ENCODE measurements around the gene P2RX3.

The P2RX3 gene

DNA sequence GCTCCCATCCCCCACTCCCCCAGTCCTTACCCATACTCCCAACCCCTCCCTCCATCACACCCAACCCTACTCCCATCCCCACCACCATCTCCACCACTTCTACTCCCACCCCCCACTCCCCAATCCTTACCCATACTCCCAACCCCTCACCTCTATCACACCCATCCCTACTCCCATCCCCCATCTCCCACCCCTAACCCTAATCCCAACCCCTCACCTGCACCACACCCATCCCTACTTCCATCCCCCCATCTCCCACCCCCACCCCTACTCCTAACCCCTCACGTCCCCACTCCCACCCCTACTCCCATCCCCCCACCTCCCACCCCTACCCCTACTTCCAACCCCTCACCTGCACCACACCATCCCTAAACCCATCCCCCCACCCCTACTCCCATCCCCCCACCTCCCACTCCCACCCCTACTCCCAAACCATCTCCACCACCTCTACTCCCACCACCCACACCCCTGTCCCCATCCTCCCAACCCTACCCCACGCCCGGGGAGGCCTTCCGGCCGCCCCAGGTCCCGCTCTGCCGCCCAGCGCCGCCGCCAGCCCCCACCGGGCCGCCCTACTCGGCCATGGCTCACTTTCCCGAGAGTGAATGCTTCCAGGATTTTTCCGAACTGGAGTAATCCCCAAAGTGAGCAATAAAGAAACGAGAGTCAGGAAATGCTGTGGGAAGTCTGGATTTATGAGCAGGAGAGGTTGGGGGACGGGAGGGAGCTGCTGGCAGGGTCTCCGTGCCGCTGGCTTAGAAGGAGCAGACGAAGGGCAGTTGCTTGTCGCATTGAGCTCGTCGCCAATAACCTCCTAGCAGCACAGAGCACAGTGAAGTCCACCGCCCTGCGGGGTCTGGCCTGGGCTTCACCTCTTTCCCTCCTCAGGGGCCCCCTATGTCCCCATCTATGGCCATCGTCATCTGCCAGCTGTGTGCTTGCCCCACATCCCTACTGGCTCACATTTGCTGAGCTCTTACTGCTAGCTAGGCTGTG is 38.2 kb downstream of the P2RX3 start:
- DNase-seq, result no peak

DNA sequence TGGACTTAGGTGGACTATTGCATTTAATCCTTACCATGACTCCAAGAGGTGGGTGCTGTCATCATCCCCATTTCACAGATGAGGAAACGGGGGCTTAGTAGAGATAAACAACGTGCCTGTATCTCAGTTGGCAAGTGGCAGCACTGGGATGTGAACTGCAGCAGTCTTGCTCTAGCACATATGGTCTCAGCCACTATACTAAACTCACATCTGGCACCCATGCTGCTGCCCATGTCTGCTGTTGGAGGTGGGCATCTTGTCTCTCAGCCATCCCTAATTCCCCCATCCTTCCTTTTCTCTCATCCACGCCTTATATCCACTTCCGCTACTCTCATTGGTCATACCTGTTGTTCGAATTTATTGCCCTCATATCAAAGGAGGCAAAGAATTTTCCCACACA is 39.0 kb downstream of the P2RX3 start:
- peak; percentile 67 for DNase-seq

DNA sequence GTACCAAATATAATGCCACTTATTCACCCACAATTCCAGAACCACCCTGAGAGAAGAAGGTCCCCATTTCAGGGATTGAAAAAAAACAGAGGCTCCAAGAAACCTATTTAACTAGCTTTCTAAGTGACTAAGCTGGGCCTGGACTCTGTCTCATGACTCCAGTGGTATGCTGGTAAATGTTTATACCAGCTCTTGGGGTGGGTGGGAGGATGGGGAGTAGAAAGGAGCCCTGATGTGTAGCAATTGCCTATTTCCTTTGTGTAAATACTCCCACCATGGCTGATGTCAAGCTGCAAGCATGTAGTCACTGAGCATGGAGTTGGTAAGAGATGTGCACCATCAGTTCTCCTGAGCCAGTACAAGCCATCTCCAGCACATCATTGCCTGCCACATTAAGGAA is 40.0 kb downstream of the P2RX3 start:
- DNase-seq, result no peak

DNA sequence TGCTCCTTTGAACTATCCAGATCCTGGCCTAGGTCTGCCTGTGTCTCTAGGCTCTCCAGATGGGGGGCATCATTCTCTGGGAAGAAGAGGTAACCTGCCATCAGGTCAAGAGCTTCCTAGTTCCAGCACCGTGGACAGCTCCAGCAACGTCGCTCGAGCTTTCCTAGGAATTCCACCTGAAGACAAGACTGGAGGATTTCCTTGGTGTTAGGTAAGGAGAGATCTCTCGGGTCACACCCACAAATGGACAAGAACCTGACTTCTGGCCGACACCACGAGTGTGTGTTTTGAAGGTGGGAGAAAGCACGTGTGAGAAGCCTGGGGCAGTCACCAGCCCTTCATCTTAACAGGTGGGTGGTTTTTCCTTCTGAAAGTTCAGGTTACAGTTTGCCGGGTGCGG is 41.6 kb downstream of the P2RX3 start:
- no peak for DNase-seq

DNA sequence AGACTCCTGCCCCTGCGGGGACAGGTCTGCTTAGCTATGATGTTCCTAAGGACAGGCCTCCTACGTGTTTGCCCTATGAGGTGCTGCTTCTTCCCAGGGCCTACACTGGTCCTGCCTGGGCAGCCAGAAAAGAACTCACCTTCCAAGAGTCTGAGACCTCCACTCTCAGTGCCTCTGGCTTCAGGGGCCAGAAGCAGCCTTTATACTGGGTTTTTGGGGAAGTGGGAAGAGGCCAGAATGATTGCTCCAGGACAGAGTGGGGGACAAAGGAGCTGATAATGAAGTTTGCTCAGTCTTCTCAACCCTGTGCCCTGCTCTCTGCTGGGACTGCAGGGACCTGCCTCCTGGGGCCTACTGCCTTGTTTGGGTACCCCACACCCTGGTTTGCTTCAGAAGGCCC is 42.8 kb downstream of the P2RX3 start, which contains the start of gene PRG3:
Gene PRG3 (minus strand): TSS at position 176 of the 400 bp plus-strand sequence. CDS start 442 bp downstream, outside the sequence.
- no peak for DNase-seq

DNA sequence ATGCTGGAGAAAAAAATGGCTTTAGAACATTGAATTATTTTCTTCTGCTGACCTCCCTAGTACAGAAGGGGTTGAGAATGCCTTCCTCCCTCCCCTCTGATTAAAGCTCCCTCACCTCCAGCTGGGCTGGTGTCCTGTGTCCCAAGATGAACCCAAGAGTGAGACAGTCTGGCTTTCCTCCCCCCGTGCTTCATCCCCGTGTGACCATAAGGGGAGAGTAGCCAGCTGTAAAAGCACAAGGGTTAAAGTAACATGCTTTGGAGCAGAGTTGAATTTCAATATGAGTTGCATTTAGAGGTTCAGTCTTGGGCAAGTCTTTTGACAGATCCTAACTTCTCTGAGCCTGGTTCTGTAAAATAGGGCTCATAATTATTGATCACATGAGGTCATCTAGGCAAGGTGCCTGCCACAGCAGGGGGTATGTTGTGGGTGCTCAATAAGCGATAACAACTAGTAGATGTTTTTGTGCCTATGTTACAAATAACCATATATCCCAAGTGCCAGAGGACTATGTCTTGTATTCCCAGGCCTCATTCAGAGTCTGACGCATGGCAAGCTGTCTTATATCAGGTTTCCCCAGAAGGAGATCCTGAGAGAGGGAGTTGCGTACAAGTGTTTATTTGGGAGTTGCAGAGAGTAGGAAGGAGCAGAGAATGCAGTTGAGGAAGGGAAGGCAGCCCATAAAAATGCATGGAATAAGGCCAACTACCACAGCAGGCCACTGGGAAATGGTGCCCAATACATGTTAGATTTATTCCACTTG is 48.2 kb downstream of the P2RX3 start:
- peak; percentile 88 for DNase-seq

DNA sequence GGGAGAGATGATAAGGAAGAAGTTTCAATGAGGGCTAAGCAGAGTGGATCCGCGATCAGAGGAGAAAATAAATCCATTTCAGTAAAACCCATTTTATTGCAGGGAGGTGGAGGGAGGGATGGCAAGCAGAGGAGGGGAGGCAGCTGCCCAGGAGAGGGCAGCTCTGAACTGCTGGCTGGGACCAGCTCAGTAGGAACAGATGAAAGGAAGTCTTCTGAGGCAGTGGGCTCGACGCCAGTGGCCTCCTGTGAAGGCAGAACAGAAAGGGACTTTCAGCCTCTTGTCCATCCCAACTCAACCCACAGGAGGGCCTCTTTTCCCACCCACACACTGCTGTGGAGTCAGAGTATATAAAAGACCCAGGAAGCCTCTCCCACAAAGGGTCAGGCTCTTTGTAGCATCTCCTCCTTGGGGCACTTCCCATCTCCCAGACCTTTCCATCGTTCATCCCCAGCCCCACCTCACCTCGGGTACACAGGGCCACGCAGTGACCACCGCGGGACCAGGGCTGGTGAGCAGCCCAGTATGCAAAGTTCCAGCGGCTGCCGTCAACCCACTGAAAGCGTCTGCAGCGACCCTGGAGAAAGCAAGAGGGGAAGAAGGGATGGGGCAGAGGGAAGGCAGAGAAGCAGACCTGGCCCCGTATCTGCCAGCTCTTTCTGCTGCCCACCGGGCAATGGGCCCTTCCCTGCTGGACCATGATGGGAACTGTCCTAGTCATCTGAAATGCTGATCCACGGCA is 49.3 kb downstream of the P2RX3 start:
- no peak for DNase-seq

DNA sequence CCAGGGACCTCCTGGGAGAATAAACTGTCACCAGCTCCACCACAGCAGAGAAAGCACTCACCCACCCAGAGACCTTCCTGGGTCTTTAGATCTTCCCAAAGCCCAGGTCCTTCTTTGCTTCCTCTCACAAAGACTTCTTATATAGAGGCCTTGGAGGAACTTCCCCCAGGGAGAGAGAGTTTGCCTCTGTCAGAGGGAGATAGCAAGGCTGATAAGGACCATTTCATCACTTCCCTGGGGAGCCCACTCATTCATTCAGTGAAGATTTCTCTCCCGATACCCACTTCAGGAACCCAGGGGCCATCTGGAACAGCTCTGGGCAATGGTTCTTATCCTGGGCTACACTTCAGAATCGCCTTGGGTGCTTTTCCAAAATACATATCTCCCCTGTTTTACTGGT is 52.4 kb downstream of the P2RX3 start, which contains the start of gene PRG2:
Gene PRG2 (minus strand): TSS at position 116 of the 400 bp plus-strand sequence. CDS start 706 bp downstream, outside the sequence.
- no peak for DNase-seq

DNA sequence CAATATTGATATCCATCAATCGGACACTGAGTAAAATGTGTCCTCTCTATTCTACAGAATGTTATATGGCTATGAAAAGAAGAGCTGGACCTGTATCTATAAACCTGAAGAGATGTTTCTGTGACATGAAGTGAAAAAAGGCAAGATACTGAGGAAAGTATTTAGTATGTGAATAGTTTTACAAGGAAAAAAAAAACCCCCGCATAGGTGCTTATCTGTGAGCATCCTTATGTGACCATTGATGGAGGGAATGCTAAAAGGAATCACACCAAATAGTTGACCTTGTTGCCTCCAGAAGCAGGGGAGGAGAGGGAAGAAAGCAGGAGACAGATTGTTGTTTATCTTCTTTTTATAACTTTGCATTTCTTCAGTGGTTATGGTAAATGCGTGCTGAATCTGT is 53.0 kb downstream of the P2RX3 start:
- DNase-seq, result no peak

DNA sequence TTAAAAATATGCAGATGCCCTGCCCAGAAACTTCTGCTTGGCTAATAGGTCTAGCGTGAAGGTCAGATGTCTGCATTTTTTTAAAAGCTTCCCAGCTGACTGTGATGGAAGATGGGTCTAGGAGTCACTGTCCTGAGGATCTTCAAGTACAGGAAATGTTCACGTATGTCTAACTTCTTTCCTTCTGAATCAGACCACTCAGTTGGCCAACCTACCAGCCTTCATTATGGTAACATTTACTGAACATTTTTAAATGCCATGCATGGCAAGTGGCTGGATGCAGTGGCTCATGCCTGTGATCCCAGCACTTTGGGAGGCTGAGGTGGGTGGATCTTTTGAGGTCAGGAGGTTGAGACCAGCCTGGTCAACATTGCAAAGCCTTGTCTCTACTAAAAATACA is 53.4 kb downstream of the P2RX3 start:
- DNase-seq, result no peak

DNA sequence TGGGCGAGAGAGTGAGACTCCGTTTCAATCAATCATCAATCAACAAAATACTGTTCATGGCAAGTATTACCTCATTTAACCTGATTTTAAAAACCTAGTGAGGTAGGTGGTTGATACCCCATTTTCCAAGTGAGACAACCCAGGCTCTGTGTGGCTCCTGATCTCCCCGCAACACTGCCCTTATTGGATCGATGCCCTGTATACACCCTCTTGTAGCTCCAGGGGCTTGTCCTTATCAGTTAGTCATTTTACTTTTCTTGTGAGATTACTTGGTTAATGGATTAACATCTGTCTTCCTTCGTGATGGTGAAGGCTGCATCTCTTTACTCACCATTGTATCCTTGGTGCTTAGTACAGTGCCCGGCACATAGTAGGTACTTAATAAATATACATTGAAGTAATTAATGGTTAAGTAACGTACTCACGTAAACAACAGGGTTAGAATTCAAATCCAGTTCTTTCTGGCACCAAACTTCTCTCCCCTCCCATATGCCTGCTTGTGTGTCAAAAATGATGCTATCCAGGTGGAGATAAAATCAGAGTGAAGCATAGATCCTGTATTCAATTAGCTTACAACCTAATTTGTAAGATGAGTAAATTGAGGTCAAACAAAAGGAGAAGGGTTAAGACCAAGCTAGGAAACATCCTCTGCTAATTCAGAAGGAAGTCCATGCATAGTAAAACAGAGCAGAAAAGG is 54.1 kb downstream of the P2RX3 start:
- DNase-seq, result no peak

DNA sequence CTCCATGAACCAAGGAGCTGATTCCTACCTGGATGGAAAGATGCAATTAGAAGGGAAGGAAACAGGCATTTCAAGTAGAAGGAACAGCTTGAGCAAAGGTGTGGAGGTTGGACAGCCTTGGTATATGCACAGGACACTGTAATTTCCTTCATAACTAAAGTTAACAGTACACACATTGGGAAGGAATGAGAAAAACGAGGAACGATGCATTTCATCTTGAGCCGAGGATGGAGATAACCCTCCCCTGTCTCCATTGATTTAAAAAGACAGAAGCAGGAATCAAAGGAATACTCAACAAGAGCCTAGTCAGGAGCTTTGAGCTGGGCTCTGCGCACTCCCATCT is 54.6 kb downstream of the P2RX3 start:
- DNase-seq, result no peak

DNA sequence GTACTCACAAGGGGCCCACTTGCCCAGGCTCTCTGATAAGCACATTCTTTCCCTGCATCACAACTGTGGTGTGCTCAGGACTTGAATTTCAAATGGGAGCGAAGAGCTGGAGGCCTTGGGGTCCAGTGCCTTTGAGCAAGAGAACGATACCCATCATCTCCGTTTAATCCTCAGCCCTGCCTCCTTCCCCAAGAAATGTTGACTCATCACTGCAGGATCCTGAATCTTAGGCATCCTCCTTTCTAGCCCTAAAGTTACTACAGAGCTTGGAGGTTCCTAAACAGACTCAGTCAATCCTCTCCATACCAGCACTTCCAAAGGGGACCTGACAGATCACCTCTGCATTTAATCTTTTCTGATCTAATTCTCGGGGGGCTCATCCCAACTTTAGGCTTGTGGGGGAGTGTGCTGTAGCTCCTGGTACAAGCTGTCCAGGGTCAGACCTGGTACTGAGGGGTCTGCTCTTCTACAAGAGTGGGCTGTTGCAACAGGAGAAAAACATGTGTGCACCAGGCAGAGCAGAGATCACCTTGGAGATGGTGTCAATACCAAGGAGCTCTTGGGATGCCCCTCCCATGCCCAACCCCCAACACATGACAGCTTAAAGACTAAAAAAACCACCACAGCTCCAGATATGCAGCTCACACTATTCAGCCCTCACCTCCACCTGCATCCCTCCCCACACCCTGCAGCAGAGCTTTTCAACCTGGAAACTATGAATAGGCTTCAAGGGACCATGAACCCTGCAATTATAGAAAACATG is 56.2 kb downstream of the P2RX3 start:
- no peak for DNase-seq

DNA sequence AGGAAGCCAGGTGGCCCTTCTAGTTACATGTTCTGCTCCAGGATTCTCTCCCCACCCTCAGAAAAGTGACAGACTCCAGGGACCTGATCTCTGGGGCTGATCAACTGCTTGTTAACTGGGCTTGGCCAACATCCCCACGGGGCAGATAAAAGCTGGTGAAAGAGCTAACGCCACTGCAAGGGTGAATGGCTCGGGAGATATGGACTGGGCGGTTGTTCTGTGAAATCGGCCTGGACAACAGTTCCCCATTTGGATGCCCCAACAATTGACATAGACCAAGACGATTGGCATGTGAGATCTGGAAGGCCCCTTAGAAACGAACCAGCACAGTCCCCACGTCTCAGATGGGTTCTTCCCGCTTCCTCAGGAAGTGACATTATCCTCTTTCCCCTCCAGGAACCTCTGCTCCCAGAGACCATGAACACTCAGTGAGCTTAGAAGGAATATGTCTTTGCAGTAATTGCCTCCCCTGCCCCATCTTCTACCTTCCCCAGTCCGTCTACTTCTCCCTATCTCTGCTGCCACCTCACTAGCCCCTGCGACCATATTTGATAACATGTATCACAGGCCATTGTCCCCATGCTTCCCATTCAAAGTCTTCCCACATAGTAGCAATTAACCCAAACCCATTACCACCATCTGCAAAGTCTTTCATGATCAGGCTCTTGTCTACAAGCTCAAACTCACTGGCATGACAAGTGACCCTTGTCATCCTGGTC is 57.9 kb downstream of the P2RX3 start:
- DNase-seq, result no peak

DNA sequence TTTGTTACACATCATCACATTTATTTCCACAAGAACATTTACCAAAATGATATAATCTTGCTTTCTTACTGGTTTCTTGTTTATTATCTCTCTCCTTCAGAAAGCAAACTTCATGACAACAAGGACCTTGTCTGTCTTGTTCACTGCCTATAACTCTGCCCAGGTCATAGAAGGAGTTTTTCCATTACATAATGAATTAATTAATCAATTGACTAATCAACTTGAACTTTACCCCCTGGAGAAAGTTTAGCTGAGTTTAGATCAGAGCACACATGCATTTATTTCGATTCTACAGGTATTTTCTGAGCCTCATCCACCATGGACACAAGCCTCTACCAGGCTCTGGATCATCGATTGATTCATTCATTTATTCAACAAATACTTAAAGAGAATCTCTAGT is 58.6 kb downstream of the P2RX3 start:
- DNase-seq, result no peak

DNA sequence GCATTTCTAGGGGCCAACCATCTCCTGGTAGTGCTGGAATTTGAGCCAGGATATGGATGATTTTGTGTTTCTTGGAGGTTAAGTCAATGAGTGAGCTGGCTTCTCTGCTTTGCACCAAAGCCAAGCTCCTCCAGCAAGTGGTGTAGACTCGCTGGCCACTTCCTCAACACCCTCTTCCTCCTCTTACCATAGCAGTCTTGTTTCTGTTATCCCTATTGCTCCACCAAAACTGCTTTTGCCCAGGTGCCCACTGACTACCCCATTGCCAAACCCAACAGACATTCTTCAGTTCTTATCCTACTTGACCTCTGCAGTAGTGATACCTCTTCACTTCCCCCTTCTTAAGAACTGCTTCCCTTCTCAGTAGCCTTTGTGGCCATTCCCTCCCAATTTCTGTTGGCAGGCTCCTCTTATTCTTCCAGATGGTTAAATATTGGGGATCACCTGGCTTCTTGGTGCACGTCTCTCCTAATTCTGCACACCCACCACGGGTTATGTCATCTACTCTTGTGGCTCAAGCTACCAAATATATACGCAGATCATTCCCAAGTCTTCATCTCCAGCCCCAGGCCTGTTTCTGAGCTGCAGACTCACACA is 59.3 kb downstream of the P2RX3 start:
- no peak for DNase-seq

DNA sequence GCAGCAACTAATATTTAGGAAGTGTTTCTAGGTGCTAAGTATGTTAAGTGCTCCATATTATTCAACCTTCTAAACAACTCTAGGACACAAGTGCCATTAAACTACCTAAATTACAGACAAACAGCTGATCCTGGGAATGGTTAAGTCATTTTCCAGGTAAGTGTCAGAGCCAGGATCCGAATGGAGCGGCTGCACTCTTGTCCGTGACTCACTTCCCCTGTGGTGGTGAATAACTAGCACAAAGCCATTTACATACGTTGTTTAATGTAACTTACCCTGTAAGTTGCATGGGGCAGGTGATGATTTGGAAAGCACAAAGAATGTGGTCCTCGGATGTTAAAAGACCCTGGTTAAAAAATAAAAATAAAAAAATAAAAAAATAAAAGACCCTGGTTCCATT is 61.1 kb downstream of the P2RX3 start:
- no peak for DNase-seq

DNA sequence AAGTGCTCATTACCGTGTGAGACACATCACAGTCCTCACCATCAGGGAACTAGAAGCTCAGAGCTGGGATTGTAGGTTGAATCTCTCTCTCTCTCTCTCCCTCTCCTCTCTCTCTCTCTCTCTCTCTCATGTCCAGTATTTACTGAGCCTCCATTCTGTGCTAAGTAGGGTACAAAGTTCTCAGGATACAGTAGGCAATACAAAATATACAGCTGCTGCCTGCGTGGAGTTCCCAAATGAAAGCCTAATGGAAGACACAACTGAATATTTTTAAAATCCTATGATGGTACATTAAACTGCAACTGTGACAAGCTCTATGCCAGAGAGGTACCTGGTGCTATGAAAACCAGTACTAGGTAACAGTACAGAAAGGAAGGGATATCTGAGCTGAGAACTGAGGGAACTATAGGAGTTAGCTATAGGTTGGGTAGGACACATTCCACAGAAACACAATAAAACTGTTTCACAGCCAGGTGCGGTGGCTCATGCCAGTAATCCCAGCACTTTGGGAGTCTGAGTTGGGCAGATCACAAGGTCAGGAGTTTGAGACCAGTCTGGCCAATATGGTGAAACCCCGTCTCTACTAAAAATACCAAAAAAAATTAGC is 61.9 kb downstream of the P2RX3 start:
- DNase-seq, result no peak

DNA sequence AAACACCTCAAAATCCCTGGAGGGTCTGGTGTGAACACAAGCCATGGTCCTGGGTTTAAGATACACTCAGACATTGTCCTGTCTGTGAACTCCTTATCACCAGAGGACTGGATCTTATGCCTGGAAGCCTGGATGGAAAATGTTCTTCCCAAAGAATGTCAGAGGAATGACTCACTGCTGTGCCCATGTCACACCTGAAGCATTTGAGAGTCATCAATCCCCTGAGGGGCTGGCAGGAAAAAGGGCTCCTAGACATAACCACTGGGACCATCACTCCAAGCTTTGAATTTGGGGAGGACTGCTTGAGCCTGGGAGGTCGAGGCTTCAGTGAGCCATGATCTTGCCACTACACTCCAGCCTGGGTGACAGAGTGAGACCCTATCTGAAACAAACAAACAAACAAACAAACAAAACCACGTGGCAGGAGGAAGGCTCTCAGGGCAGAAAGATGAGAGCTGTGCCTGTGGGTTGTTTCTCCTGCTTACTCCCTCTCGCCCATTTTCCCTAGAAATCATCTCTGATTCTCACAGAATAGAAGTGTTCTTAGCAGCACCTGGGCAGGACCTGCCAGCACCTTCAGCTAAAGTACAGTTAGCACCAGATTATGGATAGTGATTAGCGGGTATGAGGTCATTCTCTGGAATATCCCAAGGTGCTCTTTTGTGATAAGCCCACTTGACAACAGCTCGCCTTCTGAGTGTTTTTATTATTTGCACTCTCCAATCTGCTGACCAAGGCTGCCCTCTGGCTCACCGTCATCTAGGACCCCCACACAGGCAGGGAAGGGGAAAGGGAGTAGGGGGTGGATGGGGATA is 64.2 kb downstream of the P2RX3 start:
- DNase-seq, result peak; percentile 47
